Measurements from ENCODE around the gene ARHGEF35.
A peak's percentile ranks its signal among the peaks of the same experiment; 100 is the strongest.
"Not testable (repeated sequence)": the region's sequence is repeated elsewhere in the genome, so short reads cannot be mapped to it uniquely, and the experiment has no call there.

ARHGEF35 gene

DNA sequence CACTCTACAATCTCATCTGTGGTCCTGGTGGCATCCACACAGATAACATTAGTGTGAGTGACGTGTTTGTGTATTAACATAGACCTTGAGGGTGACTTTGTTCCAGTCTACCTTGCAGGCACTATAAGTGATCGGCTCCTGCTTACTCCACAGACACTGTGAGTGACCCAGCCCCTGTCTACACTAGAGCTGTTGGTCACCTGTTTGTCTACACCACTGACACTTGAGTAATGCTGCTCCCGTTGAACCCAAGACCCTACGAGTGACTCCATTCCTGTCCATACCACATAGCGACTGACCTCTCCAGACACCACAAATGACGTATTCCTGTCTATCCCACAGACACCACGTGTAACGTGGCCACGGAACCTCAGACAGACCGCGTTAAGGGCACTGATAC lies 1.9 kb downstream of the ARHGEF35 start:
- DNase-seq (ENCODE audit: low read depth, low spot score); H3K4me3 ChIP-seq (ENCODE audit: low read depth, low read length); in situ Hi-C loops (cut with HindIII; ENCODE audit: low sequenced_read_pairs): not testable (repeated sequence)

DNA sequence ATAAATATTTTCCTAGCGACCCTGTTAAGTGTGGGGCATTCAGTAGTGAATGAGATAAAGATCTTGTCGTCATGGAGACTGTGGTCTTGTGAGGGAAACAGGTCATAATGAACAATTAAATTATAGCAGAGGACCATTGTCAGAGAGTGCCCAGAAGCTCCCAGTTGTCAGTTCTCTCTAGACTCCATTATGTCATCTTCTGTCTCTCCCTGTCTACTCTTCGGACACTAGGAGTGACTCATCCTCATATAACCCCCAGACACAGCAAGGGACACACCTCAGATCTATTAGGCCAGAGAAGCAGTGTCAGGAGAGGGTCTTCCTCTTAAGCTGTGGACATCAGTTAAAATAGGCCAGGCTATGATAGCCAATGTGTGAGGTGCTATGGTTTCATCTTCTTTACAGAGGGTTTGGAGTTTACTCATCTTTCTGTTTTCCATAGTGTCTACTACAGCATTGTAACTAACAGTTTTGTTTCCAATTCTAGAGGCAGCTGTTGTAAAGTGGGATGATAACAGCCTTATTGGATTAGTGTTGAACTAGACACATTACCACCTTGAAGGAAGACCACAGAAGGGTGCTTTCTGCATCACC lies 7.0 kb downstream of the ARHGEF35 start:
- DNase-seq (ENCODE audit: low read depth, low spot score); in situ Hi-C loops (cut with HindIII; ENCODE audit: low sequenced_read_pairs): not testable (repeated sequence)

DNA sequence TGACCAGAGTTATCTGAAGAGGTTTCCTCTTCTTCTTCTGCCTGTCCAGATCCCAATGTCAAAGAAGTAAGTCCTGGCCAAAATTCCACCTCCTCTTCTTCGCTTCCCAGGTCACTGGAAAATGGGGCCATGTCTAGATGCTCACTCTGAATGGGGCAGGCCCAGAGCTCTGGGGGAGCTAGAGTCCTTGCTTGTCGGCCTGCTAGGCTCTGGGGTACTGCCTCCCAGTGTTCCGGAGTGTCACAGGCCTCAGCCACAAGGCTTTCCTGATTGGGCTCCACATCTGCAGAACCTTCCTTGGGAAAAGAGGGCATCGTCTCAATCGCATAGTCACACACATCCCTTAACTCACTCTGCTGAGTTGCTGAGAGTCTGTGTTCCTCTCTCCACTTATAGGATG lies 7.8 kb downstream of the ARHGEF35 start:
- H3K4me3 ChIP-seq (ENCODE audit: low read depth, low read length); in situ Hi-C loops (cut with HindIII; ENCODE audit: low sequenced_read_pairs); DNase-seq (ENCODE audit: low read depth, low spot score): not testable (repeated sequence)

More for the DNA sequence above, 7.0 kb downstream of the ARHGEF35 start:
- H3K4me3 ChIP-seq (ENCODE audit: low read depth, low read length): not testable (repeated sequence)

DNA sequence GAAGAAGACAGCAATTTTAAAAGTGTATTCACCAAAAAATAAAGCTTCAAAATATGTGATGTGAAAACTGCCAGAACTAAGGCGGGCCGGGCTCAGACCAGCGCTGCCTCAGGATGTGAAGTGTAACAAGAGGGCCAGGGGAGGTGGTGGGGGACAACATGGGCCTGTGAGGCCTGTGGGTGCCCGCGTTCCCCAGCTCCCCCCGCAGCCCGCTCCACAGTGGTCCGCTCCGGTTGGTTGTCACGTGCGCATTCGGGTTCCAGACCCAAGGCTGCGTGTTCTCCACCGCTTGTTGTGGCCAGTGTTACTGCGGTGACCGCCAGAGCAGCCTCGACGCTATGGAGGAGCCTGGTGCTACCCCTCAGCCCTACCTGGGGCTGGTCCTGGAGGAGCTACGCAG lies 12.5 kb downstream of the ARHGEF35 start, which contains the start of gene CTAGE4:
CTAGE4 (plus strand) TSS at position 301 of the 400 bp plus-strand sequence; CDS start at position 339, 38 bp downstream.
- H3K4me3 ChIP-seq (ENCODE audit: low read depth, low read length); DNase-seq (ENCODE audit: low read depth, low spot score); in situ Hi-C loops (cut with HindIII; ENCODE audit: low sequenced_read_pairs): not testable (repeated sequence)

DNA sequence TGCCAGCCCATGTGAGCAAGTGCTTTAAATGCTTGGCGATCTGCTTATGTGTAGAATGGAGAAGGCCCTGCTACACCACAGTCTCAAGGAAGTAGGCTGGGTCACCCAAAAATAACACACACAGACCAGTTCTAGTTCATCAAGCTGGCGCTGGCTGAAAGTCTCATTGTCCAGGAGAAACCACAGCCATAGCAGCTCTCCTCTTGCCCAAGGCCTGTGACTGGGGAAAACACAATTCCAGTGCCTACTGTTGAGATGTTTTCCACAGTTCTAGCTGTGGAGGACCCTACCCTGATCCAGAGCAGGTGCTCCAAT lies 16.5 kb downstream of the ARHGEF35 start:
- in situ Hi-C loops (cut with HindIII; ENCODE audit: low sequenced_read_pairs); DNase-seq (ENCODE audit: low read depth, low spot score); H3K4me3 ChIP-seq (ENCODE audit: low read depth, low read length): not testable (repeated sequence)

DNA sequence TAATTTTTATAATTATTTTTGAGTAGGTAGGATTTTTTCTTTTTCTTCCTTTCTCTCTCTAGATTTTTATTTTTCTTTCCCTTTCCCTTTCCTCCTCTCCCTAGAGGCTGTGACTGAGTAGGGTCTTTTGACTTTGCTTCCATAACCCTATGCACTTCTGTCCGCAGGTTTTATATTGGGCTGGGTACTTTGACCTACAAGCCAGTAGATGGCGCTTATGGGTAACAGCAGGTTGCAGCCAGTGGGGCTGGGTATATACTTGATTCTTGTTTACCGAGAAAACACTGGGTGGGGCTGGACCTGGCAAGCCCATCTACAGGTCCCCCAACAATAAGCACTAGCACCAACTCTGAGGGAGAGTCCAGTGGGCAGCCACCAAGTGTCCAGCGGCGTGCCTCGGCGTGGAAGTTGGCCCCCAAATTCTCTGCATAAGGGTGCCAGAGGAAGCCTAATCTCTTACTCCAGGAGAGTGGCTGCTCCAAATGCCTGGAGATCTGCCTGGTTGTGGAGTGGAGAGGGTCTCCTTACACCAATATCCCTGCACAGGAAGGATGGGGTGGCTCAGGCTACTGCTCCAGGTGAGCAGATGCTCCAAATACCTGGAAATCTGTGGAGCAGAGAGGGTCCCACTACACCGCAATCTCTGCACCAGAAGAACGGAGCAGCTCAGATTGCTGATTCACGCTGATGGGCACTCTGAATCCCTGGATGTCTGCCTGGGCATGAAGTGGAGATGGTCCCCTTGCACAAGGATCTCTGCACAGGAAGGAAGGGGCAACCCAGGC lies 17.1 kb downstream of the ARHGEF35 start:
- peak; percentile 4 for DNase-seq (ENCODE audit: low read depth, low spot score)
- in situ Hi-C loops (cut with HindIII; ENCODE audit: low sequenced_read_pairs); H3K4me3 ChIP-seq (ENCODE audit: low read depth, low read length): not testable (repeated sequence)
- TF ChIP-seq, protein P1, sequence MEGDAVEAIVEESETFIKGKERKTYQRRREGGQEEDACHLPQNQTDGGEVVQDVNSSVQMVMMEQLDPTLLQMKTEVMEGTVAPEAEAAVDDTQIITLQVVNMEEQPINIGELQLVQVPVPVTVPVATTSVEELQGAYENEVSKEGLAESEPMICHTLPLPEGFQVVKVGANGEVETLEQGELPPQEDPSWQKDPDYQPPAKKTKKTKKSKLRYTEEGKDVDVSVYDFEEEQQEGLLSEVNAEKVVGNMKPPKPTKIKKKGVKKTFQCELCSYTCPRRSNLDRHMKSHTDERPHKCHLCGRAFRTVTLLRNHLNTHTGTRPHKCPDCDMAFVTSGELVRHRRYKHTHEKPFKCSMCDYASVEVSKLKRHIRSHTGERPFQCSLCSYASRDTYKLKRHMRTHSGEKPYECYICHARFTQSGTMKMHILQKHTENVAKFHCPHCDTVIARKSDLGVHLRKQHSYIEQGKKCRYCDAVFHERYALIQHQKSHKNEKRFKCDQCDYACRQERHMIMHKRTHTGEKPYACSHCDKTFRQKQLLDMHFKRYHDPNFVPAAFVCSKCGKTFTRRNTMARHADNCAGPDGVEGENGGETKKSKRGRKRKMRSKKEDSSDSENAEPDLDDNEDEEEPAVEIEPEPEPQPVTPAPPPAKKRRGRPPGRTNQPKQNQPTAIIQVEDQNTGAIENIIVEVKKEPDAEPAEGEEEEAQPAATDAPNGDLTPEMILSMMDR (IDR thresholded peaks at IDR 0.05; ENCODE audit: low read depth, low read length): peak; percentile 46

DNA sequence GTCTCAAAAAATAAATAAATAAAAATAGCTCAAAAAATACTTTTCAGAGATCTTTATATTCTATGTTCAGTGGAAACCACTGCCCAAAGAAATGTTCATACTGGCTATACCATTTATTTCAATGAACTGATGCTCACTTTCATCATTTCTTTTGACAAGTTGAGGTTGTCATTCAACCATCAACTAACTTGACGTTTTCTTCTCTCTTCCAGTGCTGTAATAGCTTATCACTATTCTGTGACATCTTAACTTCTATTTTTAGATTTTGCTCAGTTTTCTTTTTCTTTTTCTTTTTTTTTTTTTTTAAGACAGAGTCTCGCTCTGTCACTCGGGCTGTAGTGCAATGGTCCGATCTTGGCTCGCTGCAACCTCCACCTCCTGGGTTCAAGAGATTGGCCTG lies 21.0 kb downstream of the ARHGEF35 start:
- no peak overlapping the region for H3K4me3 ChIP-seq (ENCODE audit: low read depth, low read length)
- TF ChIP-seq, protein P1 (IDR thresholded peaks at IDR 0.05; ENCODE audit: low read depth, low read length): no peak
- in situ Hi-C loops (cut with HindIII; ENCODE audit: low sequenced_read_pairs): no loop called here
- no peak for DNase-seq (ENCODE audit: low read depth, low spot score)

DNA sequence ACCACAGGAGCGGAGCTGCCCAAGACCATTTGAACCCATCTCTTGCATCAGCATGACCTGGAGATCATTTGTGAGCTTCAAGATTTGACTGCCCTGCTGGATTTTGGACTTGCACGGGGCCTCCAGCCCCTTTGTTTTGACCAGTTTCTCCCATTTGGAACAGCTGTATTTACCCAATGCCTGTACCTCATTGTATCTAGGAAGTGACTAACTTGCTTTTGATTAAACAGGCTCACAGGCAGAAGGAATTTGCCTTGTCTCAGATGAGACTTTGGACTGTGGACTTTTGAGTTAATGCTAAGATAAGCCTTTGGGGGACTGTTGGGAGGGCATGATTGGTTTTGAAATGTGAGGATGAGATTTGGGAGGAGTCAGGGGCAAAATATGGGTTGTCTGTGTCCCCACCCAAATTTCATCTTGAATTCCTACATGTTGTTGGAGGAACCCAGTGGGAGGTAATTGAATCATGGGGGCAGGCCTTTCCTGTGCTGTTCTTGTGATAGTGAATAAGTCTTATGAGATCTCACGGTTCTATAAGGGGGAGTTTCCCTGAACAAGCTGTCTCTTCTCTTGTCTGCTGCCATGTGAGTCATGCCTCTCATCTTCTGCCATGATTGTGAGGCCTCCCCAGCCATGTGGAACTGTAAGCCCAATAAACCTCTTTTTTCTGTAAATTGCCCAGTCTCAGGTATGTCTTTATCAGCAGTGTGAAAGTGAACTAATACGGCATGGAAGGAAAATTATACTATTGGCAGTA lies 23.9 kb downstream of the ARHGEF35 start:
- in situ Hi-C loops (cut with HindIII; ENCODE audit: low sequenced_read_pairs); H3K4me3 ChIP-seq (ENCODE audit: low read depth, low read length): not testable (repeated sequence)
- DNase-seq (ENCODE audit: low read depth, low spot score): peak; percentile 4

DNA sequence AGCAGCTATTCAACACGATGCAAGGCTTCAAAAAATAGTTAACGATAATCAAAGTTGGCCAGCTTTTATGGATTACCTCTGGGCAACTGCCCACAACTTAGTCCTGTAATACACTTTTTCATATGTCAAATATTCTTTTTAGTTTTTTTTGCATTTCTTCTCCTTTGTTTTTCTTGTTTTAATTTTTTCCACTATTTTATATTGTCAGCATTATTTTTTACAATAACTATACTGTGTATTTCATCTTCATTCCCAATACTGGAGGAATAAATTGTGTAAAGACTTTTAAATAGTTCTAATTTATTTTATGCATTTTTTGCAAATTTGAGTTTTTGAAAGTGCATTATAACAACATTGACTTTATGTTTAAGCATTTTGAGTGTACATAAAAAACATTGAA lies 30.8 kb downstream of the ARHGEF35 start:
- in situ Hi-C loops (cut with HindIII; ENCODE audit: low sequenced_read_pairs): no loop called here
- H3K4me3 ChIP-seq (ENCODE audit: low read depth, low read length): no peak overlapping the region
- TF ChIP-seq, protein P1 (IDR thresholded peaks at IDR 0.05; ENCODE audit: low read depth, low read length): no peak
- no peak for DNase-seq (ENCODE audit: low read depth, low spot score)
